Measurements from ENCODE around the gene COL11A2. TPM values are rescaled to one million over a fixed set of nuclear protein-coding genes. Genes with fewer than 3 reads are reported as not detected.

The COL11A2 gene
- total and polyA plus RNA-seq, 2 of the 13 experiments (the other 11 are each of a cell fraction or from before 2014, with no cell fraction given), result 0.55 TPM

DNA sequence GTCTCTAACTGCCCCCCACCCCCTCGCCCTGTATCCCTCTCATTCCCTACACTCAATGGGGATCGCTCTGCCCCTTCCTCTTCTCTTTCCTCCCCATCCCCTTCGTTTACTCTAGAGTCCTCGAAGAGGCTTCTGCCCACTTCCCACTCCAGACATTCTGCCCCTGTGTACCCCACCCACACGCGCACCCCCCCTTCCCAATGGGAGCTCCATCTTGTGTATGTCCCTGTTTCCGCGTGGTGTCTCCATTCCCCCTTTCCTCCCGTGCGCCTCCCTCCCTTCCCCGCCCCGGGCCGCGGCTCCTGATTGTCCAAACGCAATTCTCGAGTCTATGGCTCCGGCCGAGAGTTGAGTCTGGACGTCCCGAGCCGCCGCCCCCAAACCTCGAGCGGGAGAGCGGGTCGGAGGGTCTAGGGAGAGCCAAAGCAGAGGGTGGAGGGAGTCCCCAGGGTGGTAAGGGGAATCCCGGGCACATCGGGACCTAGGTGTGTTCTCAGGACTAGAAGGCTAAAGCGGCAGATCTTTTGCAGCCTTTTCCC, 15.4 kb upstream of the COL11A2 start (continued):
- TF ChIP-seq, protein P1, sequence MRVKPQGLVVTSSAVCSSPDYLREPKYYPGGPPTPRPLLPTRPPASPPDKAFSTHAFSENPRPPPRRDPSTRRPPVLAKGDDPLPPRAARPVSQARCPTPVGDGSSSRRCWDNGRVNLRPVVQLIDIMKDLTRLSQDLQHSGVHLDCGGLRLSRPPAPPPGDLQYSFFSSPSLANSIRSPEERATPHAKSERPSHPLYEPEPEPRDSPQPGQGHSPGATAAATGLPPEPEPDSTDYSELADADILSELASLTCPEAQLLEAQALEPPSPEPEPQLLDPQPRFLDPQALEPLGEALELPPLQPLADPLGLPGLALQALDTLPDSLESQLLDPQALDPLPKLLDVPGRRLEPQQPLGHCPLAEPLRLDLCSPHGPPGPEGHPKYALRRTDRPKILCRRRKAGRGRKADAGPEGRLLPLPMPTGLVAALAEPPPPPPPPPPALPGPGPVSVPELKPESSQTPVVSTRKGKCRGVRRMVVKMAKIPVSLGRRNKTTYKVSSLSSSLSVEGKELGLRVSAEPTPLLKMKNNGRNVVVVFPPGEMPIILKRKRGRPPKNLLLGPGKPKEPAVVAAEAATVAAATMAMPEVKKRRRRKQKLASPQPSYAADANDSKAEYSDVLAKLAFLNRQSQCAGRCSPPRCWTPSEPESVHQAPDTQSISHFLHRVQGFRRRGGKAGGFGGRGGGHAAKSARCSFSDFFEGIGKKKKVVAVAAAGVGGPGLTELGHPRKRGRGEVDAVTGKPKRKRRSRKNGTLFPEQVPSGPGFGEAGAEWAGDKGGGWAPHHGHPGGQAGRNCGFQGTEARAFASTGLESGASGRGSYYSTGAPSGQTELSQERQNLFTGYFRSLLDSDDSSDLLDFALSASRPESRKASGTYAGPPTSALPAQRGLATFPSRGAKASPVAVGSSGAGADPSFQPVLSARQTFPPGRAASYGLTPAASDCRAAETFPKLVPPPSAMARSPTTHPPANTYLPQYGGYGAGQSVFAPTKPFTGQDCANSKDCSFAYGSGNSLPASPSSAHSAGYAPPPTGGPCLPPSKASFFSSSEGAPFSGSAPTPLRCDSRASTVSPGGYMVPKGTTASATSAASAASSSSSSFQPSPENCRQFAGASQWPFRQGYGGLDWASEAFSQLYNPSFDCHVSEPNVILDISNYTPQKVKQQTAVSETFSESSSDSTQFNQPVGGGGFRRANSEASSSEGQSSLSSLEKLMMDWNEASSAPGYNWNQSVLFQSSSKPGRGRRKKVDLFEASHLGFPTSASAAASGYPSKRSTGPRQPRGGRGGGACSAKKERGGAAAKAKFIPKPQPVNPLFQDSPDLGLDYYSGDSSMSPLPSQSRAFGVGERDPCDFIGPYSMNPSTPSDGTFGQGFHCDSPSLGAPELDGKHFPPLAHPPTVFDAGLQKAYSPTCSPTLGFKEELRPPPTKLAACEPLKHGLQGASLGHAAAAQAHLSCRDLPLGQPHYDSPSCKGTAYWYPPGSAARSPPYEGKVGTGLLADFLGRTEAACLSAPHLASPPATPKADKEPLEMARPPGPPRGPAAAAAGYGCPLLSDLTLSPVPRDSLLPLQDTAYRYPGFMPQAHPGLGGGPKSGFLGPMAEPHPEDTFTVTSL (CRISPR knock-in tag; IDR thresholded peaks at IDR 0.05; ENCODE audit: borderline replicate concordance), result no peak
- no peak for TF ChIP-seq KAT7 (CRISPR knock-in tag; IDR thresholded peaks at IDR 0.05; ENCODE audit: borderline replicate concordance)
- TF ChIP-seq ZFP1 (CRISPR knock-in tag; IDR thresholded peaks at IDR 0.05), result no peak
- TF ChIP-seq ZNF253 (CRISPR knock-in tag; IDR thresholded peaks at IDR 0.05; ENCODE audit: borderline replicate concordance), result 0 out of 2 replicates have a peak, but pooled peaks have one; percentile 10
- TF ChIP-seq MYC (CRISPR knock-in tag; IDR thresholded peaks at IDR 0.05; ENCODE audit: borderline replicate concordance), result no peak
- no peak for TF ChIP-seq SRSF9 (IDR thresholded peaks at IDR 0.05; ENCODE audit: borderline replicate concordance, insufficient read depth, low read depth, low read length, poor library complexity, severe bottlenecking)
- TF ChIP-seq ZNF790 (CRISPR knock-in tag; IDR thresholded peaks at IDR 0.05; ENCODE audit: borderline replicate concordance), result no peak
- no peak for TF ChIP-seq TCF12 (IDR thresholded peaks at IDR 0.05)
- no peak for TF ChIP-seq TCF12 (CRISPR knock-in tag; IDR thresholded peaks at IDR 0.05)
- peak; percentile 8; the same call in 1 of the 2 replicates for TF ChIP-seq NFYC (CRISPR knock-in tag; IDR thresholded peaks at IDR 0.05)
- TF ChIP-seq, protein P2, sequence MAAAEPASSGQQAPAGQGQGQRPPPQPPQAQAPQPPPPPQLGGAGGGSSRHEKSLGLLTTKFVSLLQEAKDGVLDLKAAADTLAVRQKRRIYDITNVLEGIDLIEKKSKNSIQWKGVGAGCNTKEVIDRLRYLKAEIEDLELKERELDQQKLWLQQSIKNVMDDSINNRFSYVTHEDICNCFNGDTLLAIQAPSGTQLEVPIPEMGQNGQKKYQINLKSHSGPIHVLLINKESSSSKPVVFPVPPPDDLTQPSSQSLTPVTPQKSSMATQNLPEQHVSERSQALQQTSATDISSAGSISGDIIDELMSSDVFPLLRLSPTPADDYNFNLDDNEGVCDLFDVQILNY (CRISPR knock-in tag; conservative IDR thresholded peaks at IDR 0.05), result no peak
- TF ChIP-seq ZNF468 (CRISPR knock-in tag; IDR thresholded peaks at IDR 0.05), result peak; percentile 29; the same call in 1 of the 2 replicates
- TF ChIP-seq GFI1 (CRISPR knock-in tag; IDR thresholded peaks at IDR 0.05; ENCODE audit: borderline replicate concordance), result no peak
- TF ChIP-seq, protein P3, sequence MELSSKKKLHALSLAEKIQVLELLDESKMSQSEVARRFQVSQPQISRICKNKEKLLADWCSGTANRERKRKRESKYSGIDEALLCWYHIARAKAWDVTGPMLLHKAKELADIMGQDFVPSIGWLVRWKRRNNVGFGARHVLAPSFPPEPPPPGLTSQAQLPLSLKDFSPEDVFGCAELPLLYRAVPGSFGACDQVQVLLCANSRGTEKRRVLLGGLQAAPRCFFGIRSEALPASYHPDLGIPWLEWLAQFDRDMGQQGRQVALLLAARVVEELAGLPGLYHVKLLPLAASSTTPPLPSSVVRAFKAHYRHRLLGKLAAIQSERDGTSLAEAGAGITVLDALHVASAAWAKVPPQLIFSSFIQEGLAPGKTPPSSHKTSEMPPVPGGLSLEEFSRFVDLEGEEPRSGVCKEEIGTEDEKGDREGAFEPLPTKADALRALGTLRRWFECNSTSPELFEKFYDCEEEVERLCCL (CRISPR knock-in tag; IDR thresholded peaks at IDR 0.05; ENCODE audit: borderline replicate concordance), result no peak
- no peak for TF ChIP-seq MEIS2 (CRISPR knock-in tag; IDR thresholded peaks at IDR 0.05)
- 0 out of 2 replicates have a peak, but pooled peaks have one; percentile 14 for TF ChIP-seq HIVEP1 (CRISPR knock-in tag; IDR thresholded peaks at IDR 0.05)
- TF ChIP-seq TRAFD1 (CRISPR knock-in tag; IDR thresholded peaks at IDR 0.05; ENCODE audit: borderline replicate concordance), result no peak
- TF ChIP-seq ZFP90 (CRISPR knock-in tag; IDR thresholded peaks at IDR 0.05; ENCODE audit: borderline replicate concordance), result 0 out of 2 replicates have a peak, but pooled peaks have one; percentile 32
- no peak for TF ChIP-seq ZNF121 (CRISPR knock-in tag; IDR thresholded peaks at IDR 0.05)
- no peak for TF ChIP-seq DPF2 (CRISPR knock-in tag; IDR thresholded peaks at IDR 0.05; ENCODE audit: borderline replicate concordance, low read depth)
